ENCODE results near the gene PINLYP. TPM values are rescaled to one million over a fixed set of nuclear protein-coding genes. Genes with fewer than 3 reads are reported as not detected.

Gene PINLYP
- total RNA-seq, 2 donors from 2014 or later = 6.6 to 11.9 TPM

DNA sequence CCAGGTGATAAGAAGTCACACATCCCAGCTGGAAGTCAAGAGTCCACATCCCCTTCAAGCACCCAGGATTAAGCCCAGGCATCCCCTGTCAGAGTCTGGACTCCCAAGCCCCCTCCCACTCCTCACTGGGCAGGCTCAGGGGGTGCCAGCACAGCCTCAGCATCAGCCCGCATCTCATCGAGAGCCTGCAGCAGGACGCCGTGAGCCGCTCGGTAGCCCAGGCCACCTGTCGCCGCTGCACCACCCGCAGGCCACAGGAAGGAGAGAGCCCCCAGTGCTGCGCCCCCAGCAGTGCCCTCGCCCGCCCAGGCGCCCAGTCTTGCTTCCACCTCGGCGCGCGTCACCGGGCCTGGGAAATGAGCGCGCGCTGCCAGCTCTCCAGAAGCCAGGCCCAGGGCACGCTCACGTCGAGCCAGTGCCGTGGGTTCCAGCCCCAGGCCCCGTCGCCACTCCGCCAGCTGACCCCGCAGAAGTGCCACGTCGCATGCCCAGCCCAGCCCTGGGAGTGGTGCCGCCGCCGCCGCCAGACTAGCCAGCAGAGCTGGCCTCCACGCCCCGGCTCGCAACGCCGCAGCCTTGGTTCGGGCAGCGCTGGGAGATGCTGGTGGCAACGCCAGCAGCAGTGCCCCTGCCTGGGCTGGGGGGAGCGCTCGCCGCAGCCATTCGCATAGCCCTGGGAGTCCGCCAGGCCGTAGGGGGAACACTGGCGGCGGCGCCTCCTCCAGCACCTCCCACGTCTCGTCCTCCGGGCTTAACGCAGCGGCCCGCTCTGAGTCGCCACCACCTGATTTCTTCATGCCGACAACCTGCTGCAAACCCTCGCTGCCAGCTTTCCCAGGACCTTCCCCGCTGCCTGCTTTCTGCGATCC lies 16.5 kb downstream of the PINLYP start:
- no peak for TF ChIP-seq CTCF (IDR thresholded peaks at IDR 0.05)
- Histone ChIP-seq H3K36me3 (peaks cover 27% of the 10 kb centered on the region), H3K27me3 (replicated peaks; ENCODE audit: insufficient read depth) (no peaks in the 10 kb centered on the region)

GRCh38 chr19:43592800-43593350 lies 17.3 kb downstream of the PINLYP start:
- Histone ChIP-seq H3K27me3 (replicated peaks; ENCODE audit: insufficient read depth) (no peaks in the 10 kb centered on the region), H3K9me3 (no peaks in the 10 kb centered on the region), H3K4me3 (no peak overlapping the region), H3K27ac (no peak overlapping the region), H3K36me3 (peaks cover 27% of the 10 kb centered on the region), H3K4me1 (ENCODE audit: control insufficient read depth in 1 of 2, low read depth in 2 of 2) (peaks cover 22 to 38% of the 10 kb centered on the region in 2 donors)
- DNase-seq (ENCODE audit: low spot score) (no peak), ATAC-seq (ENCODE audit: insufficient number of reproducible peaks, low FRiP score, low read depth) (no peak)
- no peak for TF ChIP-seq CTCF (IDR thresholded peaks at IDR 0.05)

More for the DNA sequence above, 16.5 kb downstream of the PINLYP start:
- Histone ChIP-seq H3K9me3 (no peaks in the 10 kb centered on the region), H3K4me3 (no peak overlapping the region), H3K27ac (no peak overlapping the region), H3K4me1 (ENCODE audit: control insufficient read depth in 1 of 2, low read depth in 2 of 2) (peaks cover 17 to 31% of the 10 kb centered on the region in 2 donors)
- ATAC-seq (ENCODE audit: insufficient number of reproducible peaks, low FRiP score, low read depth) (no peak), DNase-seq (ENCODE audit: low spot score) (no peak)

- no peaks in the 10 kb centered on the region for H3K27me3 ChIP-seq (replicated peaks; ENCODE audit: insufficient read depth)
Measured at GRCh38 chr19:43594081-43594697, 18.6 kb downstream of the PINLYP start.

GRCh38 chr19:43594710-43595604 lies 19.4 kb downstream of the PINLYP start:
- peak overlapping the region; percentile 83 to 97 for H3K27ac ChIP-seq
- DNase-seq (ENCODE audit: low spot score) = no peak
- no peak for ATAC-seq (ENCODE audit: insufficient number of reproducible peaks, low FRiP score, low read depth)
- H3K4me1 ChIP-seq (ENCODE audit: control insufficient read depth in 1 of 2, low read depth in 2 of 2) = peaks cover 22 to 43% of the 10 kb centered on the region in 2 donors
- peak; percentile 41 for TF ChIP-seq CTCF (IDR thresholded peaks at IDR 0.05)
- H3K27me3 ChIP-seq (replicated peaks; ENCODE audit: insufficient read depth) = no peaks in the 10 kb centered on the region
- peak overlapping the region; percentile 82 for H3K4me3 ChIP-seq
- H3K9me3 ChIP-seq = no peaks in the 10 kb centered on the region
- peaks cover 32% of the 10 kb centered on the region for H3K36me3 ChIP-seq

More at GRCh38 chr19:43594081-43594697, 18.6 kb downstream of the PINLYP start:
- peaks cover 27% of the 10 kb centered on the region for H3K36me3 ChIP-seq
- H3K4me3 ChIP-seq = peak overlapping the region; percentile 82
- peaks cover 22 to 43% of the 10 kb centered on the region in 2 donors for H3K4me1 ChIP-seq (ENCODE audit: control insufficient read depth in 1 of 2, low read depth in 2 of 2)
- TF ChIP-seq CTCF (IDR thresholded peaks at IDR 0.05) = no peak
- DNase-seq (ENCODE audit: low spot score) (no peak), ATAC-seq (ENCODE audit: insufficient number of reproducible peaks, low FRiP score, low read depth) (no peak)
- H3K27ac ChIP-seq = peak overlapping the region in 1 of 2 donors; percentile 97
- H3K9me3 ChIP-seq = no peaks in the 10 kb centered on the region

All from thoracic aorta (tissue), 2 donors.